ENCODE results near the gene CEP72.
"Not testable (repeated sequence)": the region's sequence is repeated elsewhere in the genome, so short reads cannot be mapped to it uniquely, and the experiment has no call there.

DNA sequence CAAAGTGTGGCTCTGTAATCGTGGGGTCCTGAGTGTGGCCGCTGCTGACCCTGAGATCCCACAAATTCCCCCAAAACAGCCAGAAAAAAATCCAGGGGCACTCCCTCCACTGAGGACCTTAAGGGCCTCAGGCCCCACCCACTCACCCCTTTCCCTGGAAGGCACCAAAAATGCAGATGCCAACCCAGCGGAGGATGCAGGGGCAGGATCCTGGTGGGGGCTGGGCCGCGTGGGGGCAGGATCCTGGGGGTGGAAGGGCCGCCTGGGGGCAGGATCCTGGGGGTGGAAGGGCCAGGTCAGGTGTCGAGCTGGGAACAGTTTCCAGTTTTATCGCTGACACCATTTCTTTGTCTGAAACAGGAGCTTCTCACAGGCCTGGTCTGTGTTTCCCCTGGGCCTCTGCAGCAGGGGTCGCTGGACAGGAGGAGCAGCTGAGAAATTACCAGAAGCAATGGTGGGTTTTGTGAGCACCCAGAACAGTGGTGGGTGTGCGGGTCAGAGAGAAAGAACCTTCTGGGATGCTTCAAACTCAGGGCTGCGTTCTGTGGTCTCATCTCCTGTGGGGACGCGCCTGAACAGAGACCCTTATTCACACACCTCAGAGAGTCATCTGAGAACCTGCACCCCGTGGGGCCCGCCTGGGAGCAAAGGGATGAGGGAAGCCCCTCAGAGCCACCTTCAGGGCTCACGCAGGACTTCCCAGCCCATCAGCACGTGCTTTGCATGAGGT is 67.2 kb downstream of the CEP72 start:
- TF ChIP-seq, protein P1, sequence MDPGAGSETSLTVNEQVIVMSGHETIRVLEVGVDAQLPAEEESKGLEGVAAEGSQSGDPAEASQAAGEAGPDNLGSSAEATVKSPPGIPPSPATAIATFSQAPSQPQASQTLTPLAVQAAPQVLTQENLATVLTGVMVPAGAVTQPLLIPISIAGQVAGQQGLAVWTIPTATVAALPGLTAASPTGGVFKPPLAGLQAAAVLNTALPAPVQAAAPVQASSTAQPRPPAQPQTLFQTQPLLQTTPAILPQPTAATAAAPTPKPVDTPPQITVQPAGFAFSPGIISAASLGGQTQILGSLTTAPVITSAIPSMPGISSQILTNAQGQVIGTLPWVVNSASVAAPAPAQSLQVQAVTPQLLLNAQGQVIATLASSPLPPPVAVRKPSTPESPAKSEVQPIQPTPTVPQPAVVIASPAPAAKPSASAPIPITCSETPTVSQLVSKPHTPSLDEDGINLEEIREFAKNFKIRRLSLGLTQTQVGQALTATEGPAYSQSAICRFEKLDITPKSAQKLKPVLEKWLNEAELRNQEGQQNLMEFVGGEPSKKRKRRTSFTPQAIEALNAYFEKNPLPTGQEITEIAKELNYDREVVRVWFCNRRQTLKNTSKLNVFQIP (CRISPR knock-in tag; IDR thresholded peaks at IDR 0.05; ENCODE audit: borderline replicate concordance, low read depth), result not testable (repeated sequence)
- TF ChIP-seq TCF4 (CRISPR knock-in tag; IDR thresholded peaks at IDR 0.05; ENCODE audit: borderline replicate concordance); ZFP3 (CRISPR knock-in tag; IDR thresholded peaks at IDR 0.05); BACH2 (CRISPR knock-in tag; IDR thresholded peaks at IDR 0.05; ENCODE audit: borderline replicate concordance); ZNF70 (CRISPR knock-in tag; IDR thresholded peaks at IDR 0.05); RARB (CRISPR knock-in tag; IDR thresholded peaks at IDR 0.05); ZNF565 (CRISPR knock-in tag; conservative IDR thresholded peaks at IDR 0.05; ENCODE audit: low read depth): not testable (repeated sequence)
- TF ChIP-seq, protein P2, sequence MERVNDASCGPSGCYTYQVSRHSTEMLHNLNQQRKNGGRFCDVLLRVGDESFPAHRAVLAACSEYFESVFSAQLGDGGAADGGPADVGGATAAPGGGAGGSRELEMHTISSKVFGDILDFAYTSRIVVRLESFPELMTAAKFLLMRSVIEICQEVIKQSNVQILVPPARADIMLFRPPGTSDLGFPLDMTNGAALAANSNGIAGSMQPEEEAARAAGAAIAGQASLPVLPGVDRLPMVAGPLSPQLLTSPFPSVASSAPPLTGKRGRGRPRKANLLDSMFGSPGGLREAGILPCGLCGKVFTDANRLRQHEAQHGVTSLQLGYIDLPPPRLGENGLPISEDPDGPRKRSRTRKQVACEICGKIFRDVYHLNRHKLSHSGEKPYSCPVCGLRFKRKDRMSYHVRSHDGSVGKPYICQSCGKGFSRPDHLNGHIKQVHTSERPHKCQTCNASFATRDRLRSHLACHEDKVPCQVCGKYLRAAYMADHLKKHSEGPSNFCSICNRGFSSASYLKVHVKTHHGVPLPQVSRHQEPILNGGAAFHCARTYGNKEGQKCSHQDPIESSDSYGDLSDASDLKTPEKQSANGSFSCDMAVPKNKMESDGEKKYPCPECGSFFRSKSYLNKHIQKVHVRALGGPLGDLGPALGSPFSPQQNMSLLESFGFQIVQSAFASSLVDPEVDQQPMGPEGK (CRISPR knock-in tag; IDR thresholded peaks at IDR 0.05; ENCODE audit: borderline replicate concordance), result not testable (repeated sequence)
- TF ChIP-seq, protein P3, sequence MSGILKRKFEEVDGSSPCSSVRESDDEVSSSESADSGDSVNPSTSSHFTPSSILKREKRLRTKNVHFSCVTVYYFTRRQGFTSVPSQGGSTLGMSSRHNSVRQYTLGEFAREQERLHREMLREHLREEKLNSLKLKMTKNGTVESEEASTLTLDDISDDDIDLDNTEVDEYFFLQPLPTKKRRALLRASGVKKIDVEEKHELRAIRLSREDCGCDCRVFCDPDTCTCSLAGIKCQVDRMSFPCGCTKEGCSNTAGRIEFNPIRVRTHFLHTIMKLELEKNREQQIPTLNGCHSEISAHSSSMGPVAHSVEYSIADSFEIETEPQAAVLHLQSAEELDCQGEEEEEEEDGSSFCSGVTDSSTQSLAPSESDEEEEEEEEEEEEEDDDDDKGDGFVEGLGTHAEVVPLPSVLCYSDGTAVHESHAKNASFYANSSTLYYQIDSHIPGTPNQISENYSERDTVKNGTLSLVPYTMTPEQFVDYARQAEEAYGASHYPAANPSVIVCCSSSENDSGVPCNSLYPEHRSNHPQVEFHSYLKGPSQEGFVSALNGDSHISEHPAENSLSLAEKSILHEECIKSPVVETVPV (CRISPR knock-in tag; IDR thresholded peaks at IDR 0.05), result not testable (repeated sequence)
- TF ChIP-seq, protein P4, sequence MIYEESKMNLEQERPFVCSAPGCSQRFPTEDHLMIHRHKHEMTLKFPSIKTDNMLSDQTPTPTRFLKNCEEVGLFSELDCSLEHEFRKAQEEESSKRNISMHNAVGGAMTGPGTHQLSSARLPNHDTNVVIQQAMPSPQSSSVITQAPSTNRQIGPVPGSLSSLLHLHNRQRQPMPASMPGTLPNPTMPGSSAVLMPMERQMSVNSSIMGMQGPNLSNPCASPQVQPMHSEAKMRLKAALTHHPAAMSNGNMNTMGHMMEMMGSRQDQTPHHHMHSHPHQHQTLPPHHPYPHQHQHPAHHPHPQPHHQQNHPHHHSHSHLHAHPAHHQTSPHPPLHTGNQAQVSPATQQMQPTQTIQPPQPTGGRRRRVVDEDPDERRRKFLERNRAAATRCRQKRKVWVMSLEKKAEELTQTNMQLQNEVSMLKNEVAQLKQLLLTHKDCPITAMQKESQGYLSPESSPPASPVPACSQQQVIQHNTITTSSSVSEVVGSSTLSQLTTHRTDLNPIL (CRISPR knock-in tag; IDR thresholded peaks at IDR 0.05; ENCODE audit: low read depth), result not testable (repeated sequence)

Data from SK-N-SH treated with all-trans-retinoic acid at 6 μM for 48 hours (cell line).